Lower leg skin (tissue), 3 donors: ENCODE measurements around the gene CACNA1D.

Experiments used
- CTCF ChIP-seq, 3 donors: fragments of 450-650 bp; IDR thresholded peaks; one replicate each; pipeline ENCODE4 v1.5.1; 2016; ENCODE audit warnings: antibody characterized with exemption in 3 of 3, mild to moderate bottlenecking in 3 of 3, moderate library complexity in 2 of 3
- POLR2A ChIP-seq, 2 donors: fragments of 450-650 bp; IDR thresholded peaks; one replicate each; pipeline ENCODE4 v1.6.1; 2016 to 2017; ENCODE audit warnings: antibody characterized with exemption in 2 of 2, mild to moderate bottlenecking in 1 of 2, moderate library complexity in 1 of 2

GRCh38 chr3:53614307-53614706 is 119.9 kb downstream of the CACNA1D start:
- TF ChIP-seq CTCF (IDR thresholded peaks at IDR 0.05): no peak
- no peak for TF ChIP-seq POLR2A (IDR thresholded peaks at IDR 0.05)
